ENCODE measurements around the gene SEC24C. TPM values are rescaled to one million over a fixed set of nuclear protein-coding genes. Genes with fewer than 3 reads are reported as not detected.

Gene SEC24C
- polyA plus RNA-seq, 2 of the 4 experiments (the other 2 are of a cell fraction), result 54.3 to 84.7 TPM

DNA sequence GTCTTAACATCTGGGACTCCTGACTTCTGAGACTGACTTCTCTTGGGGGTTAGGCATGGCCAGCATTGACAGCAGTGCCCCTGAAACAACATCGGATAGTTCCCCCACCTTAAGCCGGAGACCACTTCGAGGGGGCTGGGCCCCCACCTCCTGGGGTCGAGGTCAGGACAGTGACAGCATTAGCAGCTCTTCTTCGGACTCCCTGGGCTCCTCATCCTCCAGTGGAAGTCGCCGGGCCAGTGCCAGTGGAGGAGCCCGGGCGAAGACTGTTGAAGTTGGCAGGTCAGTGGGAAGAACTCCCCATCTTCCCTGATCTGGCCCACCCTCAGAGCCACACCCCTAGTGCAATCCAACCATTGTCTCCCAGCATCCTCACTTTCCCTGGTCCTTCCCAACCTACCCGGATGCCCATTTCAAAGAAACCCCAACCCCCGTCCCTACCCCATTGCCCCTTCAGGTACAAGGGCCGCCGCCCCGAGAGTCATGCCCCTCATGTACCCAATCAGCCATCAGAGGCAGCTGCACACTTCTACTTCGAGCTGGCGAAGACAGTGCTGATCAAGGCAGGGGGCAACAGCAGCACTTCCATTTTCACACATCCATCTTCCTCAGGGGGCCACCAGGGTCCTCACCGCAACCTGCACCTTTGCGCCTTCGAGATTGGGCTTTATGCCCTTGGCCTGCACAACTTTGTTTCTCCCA, 53.3 kb downstream of the SEC24C start:
- no peak for TF ChIP-seq JUN (IDR thresholded peaks at IDR 0.05)
- TF ChIP-seq TFCP2L1 (CRISPR knock-in tag; IDR thresholded peaks at IDR 0.05), result no peak
- TF ChIP-seq PHF8 (IDR thresholded peaks at IDR 0.05; ENCODE audit: borderline replicate concordance, low read depth), result no peak
- no peak for TF ChIP-seq SREBF2 (IDR thresholded peaks at IDR 0.05)
- TF ChIP-seq HOXA7 (CRISPR knock-in tag; IDR thresholded peaks at IDR 0.05), result no peak
- no peak for TF ChIP-seq RCOR1 (IDR thresholded peaks at IDR 0.05; ENCODE audit: low read depth, low read length)
- TF ChIP-seq, protein P1, sequence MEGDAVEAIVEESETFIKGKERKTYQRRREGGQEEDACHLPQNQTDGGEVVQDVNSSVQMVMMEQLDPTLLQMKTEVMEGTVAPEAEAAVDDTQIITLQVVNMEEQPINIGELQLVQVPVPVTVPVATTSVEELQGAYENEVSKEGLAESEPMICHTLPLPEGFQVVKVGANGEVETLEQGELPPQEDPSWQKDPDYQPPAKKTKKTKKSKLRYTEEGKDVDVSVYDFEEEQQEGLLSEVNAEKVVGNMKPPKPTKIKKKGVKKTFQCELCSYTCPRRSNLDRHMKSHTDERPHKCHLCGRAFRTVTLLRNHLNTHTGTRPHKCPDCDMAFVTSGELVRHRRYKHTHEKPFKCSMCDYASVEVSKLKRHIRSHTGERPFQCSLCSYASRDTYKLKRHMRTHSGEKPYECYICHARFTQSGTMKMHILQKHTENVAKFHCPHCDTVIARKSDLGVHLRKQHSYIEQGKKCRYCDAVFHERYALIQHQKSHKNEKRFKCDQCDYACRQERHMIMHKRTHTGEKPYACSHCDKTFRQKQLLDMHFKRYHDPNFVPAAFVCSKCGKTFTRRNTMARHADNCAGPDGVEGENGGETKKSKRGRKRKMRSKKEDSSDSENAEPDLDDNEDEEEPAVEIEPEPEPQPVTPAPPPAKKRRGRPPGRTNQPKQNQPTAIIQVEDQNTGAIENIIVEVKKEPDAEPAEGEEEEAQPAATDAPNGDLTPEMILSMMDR (IDR thresholded peaks at IDR 0.05), result no peak
- no peak for TF ChIP-seq RAD21 (conservative IDR thresholded peaks at IDR 0.05 in 1 of 2, IDR thresholded peaks at IDR 0.05 in 1 of 2)
- no peak for TF ChIP-seq EP300 (IDR thresholded peaks at IDR 0.05)
- TF ChIP-seq MAZ (IDR thresholded peaks at IDR 0.05; ENCODE audit: borderline replicate concordance, low read depth, low read length), result no peak
- TF ChIP-seq CEBPB (IDR thresholded peaks at IDR 0.05), result no peak
- no peak for TF ChIP-seq MYC (IDR thresholded peaks at IDR 0.05; ENCODE audit: borderline replicate concordance, low read length)
- no peak for TF ChIP-seq CBX8 (IDR thresholded peaks at IDR 0.05)
- TF ChIP-seq, protein P2, sequence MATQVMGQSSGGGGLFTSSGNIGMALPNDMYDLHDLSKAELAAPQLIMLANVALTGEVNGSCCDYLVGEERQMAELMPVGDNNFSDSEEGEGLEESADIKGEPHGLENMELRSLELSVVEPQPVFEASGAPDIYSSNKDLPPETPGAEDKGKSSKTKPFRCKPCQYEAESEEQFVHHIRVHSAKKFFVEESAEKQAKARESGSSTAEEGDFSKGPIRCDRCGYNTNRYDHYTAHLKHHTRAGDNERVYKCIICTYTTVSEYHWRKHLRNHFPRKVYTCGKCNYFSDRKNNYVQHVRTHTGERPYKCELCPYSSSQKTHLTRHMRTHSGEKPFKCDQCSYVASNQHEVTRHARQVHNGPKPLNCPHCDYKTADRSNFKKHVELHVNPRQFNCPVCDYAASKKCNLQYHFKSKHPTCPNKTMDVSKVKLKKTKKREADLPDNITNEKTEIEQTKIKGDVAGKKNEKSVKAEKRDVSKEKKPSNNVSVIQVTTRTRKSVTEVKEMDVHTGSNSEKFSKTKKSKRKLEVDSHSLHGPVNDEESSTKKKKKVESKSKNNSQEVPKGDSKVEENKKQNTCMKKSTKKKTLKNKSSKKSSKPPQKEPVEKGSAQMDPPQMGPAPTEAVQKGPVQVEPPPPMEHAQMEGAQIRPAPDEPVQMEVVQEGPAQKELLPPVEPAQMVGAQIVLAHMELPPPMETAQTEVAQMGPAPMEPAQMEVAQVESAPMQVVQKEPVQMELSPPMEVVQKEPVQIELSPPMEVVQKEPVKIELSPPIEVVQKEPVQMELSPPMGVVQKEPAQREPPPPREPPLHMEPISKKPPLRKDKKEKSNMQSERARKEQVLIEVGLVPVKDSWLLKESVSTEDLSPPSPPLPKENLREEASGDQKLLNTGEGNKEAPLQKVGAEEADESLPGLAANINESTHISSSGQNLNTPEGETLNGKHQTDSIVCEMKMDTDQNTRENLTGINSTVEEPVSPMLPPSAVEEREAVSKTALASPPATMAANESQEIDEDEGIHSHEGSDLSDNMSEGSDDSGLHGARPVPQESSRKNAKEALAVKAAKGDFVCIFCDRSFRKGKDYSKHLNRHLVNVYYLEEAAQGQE (IDR thresholded peaks at IDR 0.05), result no peak
- TF ChIP-seq ZSCAN20 (CRISPR knock-in tag; IDR thresholded peaks at IDR 0.05), result no peak
- no peak for TF ChIP-seq RNF2 (IDR thresholded peaks at IDR 0.05; ENCODE audit: borderline replicate concordance, low read depth)
- no peak for TF ChIP-seq BHLHE40 (IDR thresholded peaks at IDR 0.05; ENCODE audit: low read depth, low read length)
- FAIRE-seq (no peak), ATAC-seq (no peak), DNase-seq (ENCODE audit: low read depth in 1 of 2, low spot score in 1 of 2) (no peak)
- no peaks in the 10 kb centered on the region for H3K4me1 ChIP-seq
- no peaks in the 10 kb centered on the region for H3K9me3 ChIP-seq
- CTCF ChIA-PET, result no interaction called here
- no peak overlapping the region for H3K4me2 ChIP-seq
- H3K27ac ChIP-seq, result no peak overlapping the region
- POLR2A ChIA-PET, result no interaction called here
- WGBS (ENCODE audit: missing lambda C conversion rate), result 92% methylated on average over 18 of the region's 19 CpGs
- no peak overlapping the region for H3K4me3 ChIP-seq

DNA sequence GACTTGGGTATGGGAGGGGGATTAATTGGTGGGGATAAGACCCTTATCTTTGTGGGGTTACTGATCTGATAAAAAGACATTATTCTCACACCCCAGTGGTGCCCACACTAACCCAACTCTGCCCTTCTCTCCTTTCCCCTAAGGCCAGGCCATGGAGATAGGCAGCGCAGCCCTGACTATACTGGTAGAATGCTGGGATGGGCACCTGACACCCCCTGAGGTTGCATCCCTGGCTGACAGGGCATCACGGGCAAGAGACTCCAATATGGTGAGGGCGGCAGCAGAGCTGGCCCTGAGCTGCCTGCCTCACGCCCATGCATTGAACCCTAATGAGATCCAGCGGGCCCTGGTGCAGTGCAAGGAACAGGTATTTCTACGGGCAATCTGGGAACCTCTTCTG, 53.9 kb downstream of the SEC24C start:
- TF ChIP-seq FOXS1 (CRISPR knock-in tag; IDR thresholded peaks at IDR 0.05) (no peak), EP300 (IDR thresholded peaks at IDR 0.05) (no peak), RNF2 (IDR thresholded peaks at IDR 0.05; ENCODE audit: borderline replicate concordance, low read depth) (no peak), KDM5A (IDR thresholded peaks at IDR 0.05) (no peak)
- no peak for FAIRE-seq
- no peak for ATAC-seq
- no peaks in the 10 kb centered on the region for H3K4me1 ChIP-seq
- H3K4me2 ChIP-seq, result no peak overlapping the region
- WGBS (ENCODE audit: missing lambda C conversion rate), result 92% methylated on average over 6 of the region's 6 CpGs
- no peaks in the 10 kb centered on the region for H3K9me3 ChIP-seq
- no peak overlapping the region for H3K4me3 ChIP-seq
- no peak for DNase-seq (ENCODE audit: low read depth in 1 of 2, low spot score in 1 of 2)
- POLR2A ChIA-PET, result no interaction called here
- H3K27ac ChIP-seq, result no peak overlapping the region
- CTCF ChIA-PET, result interaction anchor here (0.9 to 1.5 kb wide), 2 partner anchors 9 to 159 kb away, joined by 3 to 4 read pairs; no protein-coding TSS in a partner anchor
